MM.1S (cell line): ENCODE data around the gene TULP4.

Experiments
- DNase-seq: peaks from one replicate; pipeline ENCODE4 v3.0.0-alpha.2; 2015
- H2AFZ ChIP-seq: fragments of 300-600 bp; sonication (generic); 2 replicates; pipeline ENCODE4 v1.6.0; 2016; ENCODE audit warnings: antibody characterized with exemption, low read length
- H3F3A ChIP-seq: fragments of 300-600 bp; sonication (generic); 2 replicates; pipeline ENCODE4 v1.6.1; 2016; ENCODE audit warnings: mild to moderate bottlenecking, antibody characterized with exemption, low read length, moderate library complexity, mixed read lengths; ENCODE audit not compliant: insufficient read depth
- H3K27ac ChIP-seq: fragments of 300-600 bp; sonication (generic); 2 replicates; pipeline ENCODE4 v1.5.1; 2016; ENCODE audit warnings: mild to moderate bottlenecking, low read length
- H3K27me3 ChIP-seq: fragments of 300-600 bp; sonication (generic); replicated peaks from 2 replicates; pipeline ENCODE4 v1.6.0; 2016; ENCODE audit warnings: low read length; ENCODE audit not compliant: insufficient read depth
- H3K36me3 ChIP-seq: fragments of 300-600 bp; sonication (generic); replicated peaks from 2 replicates; pipeline ENCODE4 v1.6.1; 2016; ENCODE audit warnings: mild to moderate bottlenecking, low read length, mixed read lengths; ENCODE audit not compliant: insufficient read depth
- H3K4me1 ChIP-seq: fragments of 300-600 bp; sonication (generic); 2 replicates; pipeline ENCODE4 v1.6.1; 2016; ENCODE audit warnings: low read length, mixed read lengths
- H3K4me2 ChIP-seq: fragments of 300-600 bp; sonication (generic); 2 replicates; pipeline ENCODE4 v1.6.0; 2016; ENCODE audit warnings: low read depth, low read length
- H3K4me3 ChIP-seq: fragments of 300-600 bp; sonication (generic); 2 replicates; pipeline ENCODE4 v1.5.1; 2016; ENCODE audit warnings: low read length, mixed read lengths
- H3K79me2 ChIP-seq: fragments of 300-600 bp; sonication (generic); 2 replicates; pipeline ENCODE4 v1.6.1; 2016; ENCODE audit warnings: mixed run types, low read length, mixed read lengths
- H3K9ac ChIP-seq: fragments of 300-600 bp; sonication (generic); 2 replicates; pipeline ENCODE4 v1.6.1; 2016; ENCODE audit warnings: low read length, mixed read lengths
- H3K9me2 ChIP-seq: fragments of 300-600 bp; sonication (generic); replicated peaks from 2 replicates; pipeline ENCODE4 v1.6.1; 2016; ENCODE audit warnings: mild to moderate bottlenecking, low read length, mixed read lengths; ENCODE audit not compliant: insufficient read depth
- H3K9me3 ChIP-seq: fragments of 300-600 bp; sonication (generic); replicated peaks from 2 replicates; pipeline ENCODE4 v1.6.1; 2016; ENCODE audit warnings: mild to moderate bottlenecking, low read length, mixed read lengths; ENCODE audit not compliant: insufficient read depth
- H4K20me1 ChIP-seq: fragments of 300-600 bp; sonication (generic); 2 replicates; pipeline ENCODE4 v1.6.1; 2016; ENCODE audit warnings: mild to moderate bottlenecking, low read length, moderate library complexity, mixed read lengths; ENCODE audit not compliant: insufficient read depth
- EZH2 ChIP-seq: fragments of 300-600 bp; sonication (generic); optimal IDR thresholded peaks from 2 replicates; pipeline ENCODE3; 2017; ENCODE audit warnings: low read depth, mild to moderate bottlenecking, antibody characterized with exemption, low read length, mixed read lengths
- EZH2phosphoT487 ChIP-seq: fragments of 300-600 bp; sonication (generic); IDR thresholded peaks from 2 replicates; pipeline ENCODE4 v1.6.1; 2018; ENCODE audit warnings: antibody characterized with exemption, low read length
- TF ChIP-seq, protein P1 (sequence below): fragments of 300-600 bp; sonication (generic); IDR thresholded peaks from 2 replicates; pipeline ENCODE4 v1.5.1; 2016; ENCODE audit warnings: antibody characterized with exemption, low read length, mixed read lengths

The TULP4 gene

DNA sequence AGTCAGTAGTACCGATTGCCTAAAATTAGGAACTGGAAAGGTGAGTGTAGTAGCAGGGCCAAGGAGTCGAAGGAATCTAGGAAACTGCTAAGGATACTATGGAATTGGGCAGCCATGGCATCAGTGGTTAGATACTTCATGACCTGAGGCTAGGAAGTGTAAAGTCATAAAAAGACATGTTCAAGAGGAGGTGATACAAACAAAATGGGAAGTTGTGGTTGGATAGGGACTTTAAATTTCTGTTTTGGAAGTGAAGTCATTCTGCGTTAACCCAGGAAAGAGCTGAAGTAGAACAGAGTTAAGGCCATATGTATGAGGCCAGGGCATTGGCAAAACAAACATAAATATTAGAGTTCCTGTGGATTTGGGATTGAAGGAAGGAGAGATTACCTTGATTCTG, 159.1 kb downstream of the TULP4 start:
- TF ChIP-seq EZH2, result no peak
- no peak for TF ChIP-seq EZH2phosphoT487
- TF ChIP-seq, protein P1, sequence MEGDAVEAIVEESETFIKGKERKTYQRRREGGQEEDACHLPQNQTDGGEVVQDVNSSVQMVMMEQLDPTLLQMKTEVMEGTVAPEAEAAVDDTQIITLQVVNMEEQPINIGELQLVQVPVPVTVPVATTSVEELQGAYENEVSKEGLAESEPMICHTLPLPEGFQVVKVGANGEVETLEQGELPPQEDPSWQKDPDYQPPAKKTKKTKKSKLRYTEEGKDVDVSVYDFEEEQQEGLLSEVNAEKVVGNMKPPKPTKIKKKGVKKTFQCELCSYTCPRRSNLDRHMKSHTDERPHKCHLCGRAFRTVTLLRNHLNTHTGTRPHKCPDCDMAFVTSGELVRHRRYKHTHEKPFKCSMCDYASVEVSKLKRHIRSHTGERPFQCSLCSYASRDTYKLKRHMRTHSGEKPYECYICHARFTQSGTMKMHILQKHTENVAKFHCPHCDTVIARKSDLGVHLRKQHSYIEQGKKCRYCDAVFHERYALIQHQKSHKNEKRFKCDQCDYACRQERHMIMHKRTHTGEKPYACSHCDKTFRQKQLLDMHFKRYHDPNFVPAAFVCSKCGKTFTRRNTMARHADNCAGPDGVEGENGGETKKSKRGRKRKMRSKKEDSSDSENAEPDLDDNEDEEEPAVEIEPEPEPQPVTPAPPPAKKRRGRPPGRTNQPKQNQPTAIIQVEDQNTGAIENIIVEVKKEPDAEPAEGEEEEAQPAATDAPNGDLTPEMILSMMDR, result no peak
- H2AFZ ChIP-seq, result no peak overlapping the region
- H3K9ac ChIP-seq, result no peak overlapping the region
- H3K79me2 ChIP-seq, result no peaks in the 10 kb centered on the region
- H3K4me3 ChIP-seq, result no peak overlapping the region
- H3K4me2 ChIP-seq, result no peak overlapping the region
- no peaks in the 10 kb centered on the region for H3K27me3 ChIP-seq
- DNase-seq, result no peak
- no peak overlapping the region for H3K27ac ChIP-seq
- no peaks in the 10 kb centered on the region for H3K9me2 ChIP-seq
- no peaks in the 10 kb centered on the region for H3K36me3 ChIP-seq
- no peaks in the 10 kb centered on the region for H3F3A ChIP-seq
- no peaks in the 10 kb centered on the region for H4K20me1 ChIP-seq
- H3K9me3 ChIP-seq, result no peaks in the 10 kb centered on the region
- H3K4me1 ChIP-seq, result no peaks in the 10 kb centered on the region

DNA sequence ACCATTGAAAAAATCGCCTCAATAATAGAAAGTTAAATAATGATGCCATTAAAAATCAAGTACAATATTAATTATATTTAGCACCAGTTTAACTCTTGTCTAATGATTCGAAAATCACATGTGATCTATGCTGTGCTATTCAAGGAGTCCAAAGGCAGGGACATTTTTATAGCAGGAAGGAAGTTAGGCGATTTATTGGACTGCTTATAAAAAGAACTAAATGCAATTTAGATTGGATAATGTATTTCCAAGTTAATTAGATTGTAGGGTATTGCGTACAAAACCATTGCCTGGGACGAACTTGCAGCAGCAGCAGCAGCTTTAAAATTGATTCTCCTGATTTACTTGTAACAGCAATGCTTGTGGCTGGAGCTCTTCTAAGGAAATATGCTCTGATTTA, 160.2 kb downstream of the TULP4 start:
- H3F3A ChIP-seq, result no peaks in the 10 kb centered on the region
- H3K4me1 ChIP-seq, result no peaks in the 10 kb centered on the region
- no peaks in the 10 kb centered on the region for H4K20me1 ChIP-seq
- no peaks in the 10 kb centered on the region for H3K36me3 ChIP-seq
- H3K9me3 ChIP-seq, result no peaks in the 10 kb centered on the region
- H3K79me2 ChIP-seq, result no peaks in the 10 kb centered on the region
- H3K27me3 ChIP-seq, result no peaks in the 10 kb centered on the region
- H3K4me3 ChIP-seq, result no peak overlapping the region
- no peak overlapping the region for H2AFZ ChIP-seq
- H3K9me2 ChIP-seq, result no peaks in the 10 kb centered on the region
- TF ChIP-seq EZH2 (no peak), EZH2phosphoT487 (no peak)
- TF ChIP-seq, protein P1, result no peak
- H3K27ac ChIP-seq, result no peak overlapping the region
- no peak overlapping the region for H3K9ac ChIP-seq
- no peak for DNase-seq
- no peak overlapping the region for H3K4me2 ChIP-seq

DNA sequence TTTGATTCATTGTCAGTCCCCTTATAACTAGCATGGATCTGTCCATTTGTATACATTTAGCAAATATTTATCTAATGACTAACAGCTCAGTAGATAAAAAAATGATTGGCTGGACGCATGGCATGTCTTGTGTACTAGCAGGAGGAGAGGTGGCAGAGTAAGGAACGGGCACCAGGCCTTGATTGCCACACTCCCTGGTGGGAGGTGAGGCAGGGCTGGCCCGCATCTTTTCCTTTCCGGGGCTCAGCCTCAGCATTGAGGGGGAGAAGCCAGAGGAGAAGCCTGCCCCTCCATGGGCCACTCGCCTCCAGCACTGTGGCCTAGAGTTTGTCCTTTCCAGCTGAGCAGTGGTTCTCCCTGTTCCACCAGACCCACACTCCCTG, 162.7 kb downstream of the TULP4 start:
- Histone ChIP-seq H3K79me2 (no peaks in the 10 kb centered on the region), H3F3A (no peaks in the 10 kb centered on the region), H3K4me3 (no peak overlapping the region), H3K4me1 (no peaks in the 10 kb centered on the region), H3K27me3 (no peaks in the 10 kb centered on the region), H4K20me1 (no peaks in the 10 kb centered on the region), H3K27ac (no peak overlapping the region), H3K4me2 (no peak overlapping the region), H2AFZ (no peak overlapping the region), H3K9ac (no peak overlapping the region), H3K9me2 (no peaks in the 10 kb centered on the region), H3K9me3 (no peaks in the 10 kb centered on the region), H3K36me3 (no peaks in the 10 kb centered on the region)
- TF ChIP-seq, protein P1, result no peak
- TF ChIP-seq EZH2phosphoT487, result no peak
- TF ChIP-seq EZH2, result no peak
- no peak for DNase-seq
